HUES48 (cell line): ENCODE results near the gene PAF1.
A peak's percentile ranks its signal among the peaks of the same experiment; 100 is the strongest.

Experiments
- H3K27ac ChIP-seq: one replicate; pipeline ENCODE4 v1.7.0; 2013; ENCODE audit warnings: low read depth, low read length, inconsistent platforms
- H3K27me3 ChIP-seq: 2 replicates; pipeline ENCODE4 v1.6.1; 2013; ENCODE audit warnings: mild to moderate bottlenecking, low read length; ENCODE audit not compliant: control insufficient read depth, insufficient read depth
- H3K36me3 ChIP-seq: 2 replicates; pipeline ENCODE4 v1.6.1; 2013; ENCODE audit warnings: low read length; ENCODE audit not compliant: control insufficient read depth, insufficient read depth
- H3K4me1 ChIP-seq: 2 replicates; pipeline ENCODE4 v1.6.1; 2013; ENCODE audit warnings: mild to moderate bottlenecking, low read length; ENCODE audit not compliant: control insufficient read depth, insufficient read depth
- H3K4me3 ChIP-seq: 2 replicates; pipeline ENCODE4 v1.5.1; 2013; ENCODE audit warnings: mild to moderate bottlenecking, low read depth, low read length
- H3K9ac ChIP-seq: 2 replicates; pipeline ENCODE4 v1.6.1; 2013; ENCODE audit warnings: mild to moderate bottlenecking, low read depth, low read length, moderate library complexity
- H3K9me3 ChIP-seq: 2 replicates; pipeline ENCODE4 v1.6.1; 2013; ENCODE audit warnings: low read length; ENCODE audit not compliant: control insufficient read depth, insufficient read depth

The PAF1 gene

DNA sequence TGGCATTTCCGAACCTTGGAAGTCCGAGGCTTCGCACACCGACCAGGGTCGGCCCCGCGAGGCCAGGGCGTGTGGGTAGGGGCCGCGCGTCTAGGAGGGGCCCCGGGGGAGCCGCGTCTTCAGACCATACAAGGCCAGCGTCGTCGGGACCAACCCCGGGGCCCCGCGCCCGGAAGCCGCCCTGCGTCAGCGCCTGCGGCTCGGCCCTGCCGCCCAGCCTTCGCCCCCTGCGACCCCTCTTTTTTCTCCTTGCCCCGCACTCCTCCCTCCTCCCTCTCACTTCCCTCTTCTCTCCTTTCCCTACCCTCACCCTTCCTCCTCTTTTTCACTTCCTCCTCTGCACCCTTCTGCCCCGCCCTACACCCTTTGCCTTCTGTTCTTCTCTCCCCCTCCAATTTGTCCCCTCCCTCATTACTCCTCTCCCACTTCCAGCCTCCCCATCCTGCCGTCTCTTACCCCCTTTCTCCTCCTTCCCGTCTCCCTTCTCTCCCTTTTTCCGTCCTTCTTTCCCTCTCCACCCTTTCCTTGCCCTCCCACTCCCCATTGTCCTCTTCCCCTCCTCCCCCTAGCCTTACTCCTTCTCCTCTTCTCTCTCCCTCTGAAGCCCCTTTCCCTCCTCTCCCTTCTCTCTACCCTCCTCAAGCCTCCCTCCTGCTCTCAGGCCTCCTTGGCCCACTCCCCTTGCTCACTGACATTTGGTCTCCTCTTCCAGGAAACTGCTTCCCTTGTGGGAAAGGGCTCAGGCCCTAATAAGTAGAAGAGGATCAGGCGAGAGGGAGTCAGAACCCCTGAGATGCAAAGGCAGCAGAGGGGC is 19.3 kb upstream of the PAF1 start:
- Histone ChIP-seq H3K27ac (peak overlapping the region; percentile 97), H3K4me1 (peaks cover 39% of the 10 kb centered on the region), H3K27me3 (no peaks in the 10 kb centered on the region), H3K9ac (peak overlapping the region; percentile 91), H3K4me3 (peak overlapping the region; percentile 81), H3K36me3 (0 out of 2 replicates have a peak, but pooled peaks cover 8% of the 10 kb centered on the region), H3K9me3 (no peaks in the 10 kb centered on the region)

- Histone ChIP-seq H3K9me3 (no peaks in the 10 kb centered on the region), H3K9ac (peak overlapping the region; percentile 91), H3K27me3 (no peaks in the 10 kb centered on the region), H3K4me3 (peak overlapping the region; percentile 81), H3K36me3 (0 out of 2 replicates have a peak, but pooled peaks cover 4% of the 10 kb centered on the region), H3K4me1 (peaks cover 32% of the 10 kb centered on the region), H3K27ac (peak overlapping the region; percentile 97)
Observed at GRCh38 chr19:39409208-39410016, 18.5 kb upstream of the PAF1 start.

DNA sequence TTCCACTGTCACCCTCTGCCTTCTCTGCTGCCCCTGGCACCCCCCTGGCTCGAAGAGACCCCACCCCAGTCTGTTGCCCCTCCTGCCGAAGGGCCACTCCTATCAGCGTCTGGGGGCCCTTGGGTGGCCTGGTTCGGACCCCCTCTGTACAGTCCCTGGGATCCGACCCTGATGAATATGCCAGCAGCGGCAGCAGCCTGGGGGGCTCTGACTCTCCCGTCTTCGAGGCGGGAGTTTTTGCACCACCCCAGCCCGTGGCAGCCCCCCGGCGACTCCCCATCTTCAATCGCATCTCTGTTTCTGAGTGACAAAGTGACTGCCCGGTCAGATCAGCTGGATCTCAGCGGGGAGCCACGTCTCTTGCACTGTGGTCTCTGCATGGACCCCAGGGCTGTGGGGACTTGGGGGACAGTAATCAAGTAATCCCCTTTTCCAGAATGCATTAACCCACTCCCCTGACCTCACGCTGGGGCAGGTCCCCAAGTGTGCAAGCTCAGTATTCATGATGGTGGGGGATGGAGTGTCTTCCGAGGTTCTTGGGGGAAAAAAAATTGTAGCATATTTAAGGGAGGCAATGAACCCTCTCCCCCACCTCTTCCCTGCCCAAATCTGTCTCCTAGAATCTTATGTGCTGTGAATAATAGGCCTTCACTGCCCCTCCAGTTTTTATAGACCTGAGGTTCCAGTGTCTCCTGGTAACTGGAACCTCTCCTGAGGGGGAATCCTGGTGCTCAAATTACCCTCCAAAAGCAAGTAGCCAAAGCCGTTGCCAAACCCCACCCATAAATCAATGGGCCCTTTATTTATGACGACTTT is 17.7 kb upstream of the PAF1 start:
- H3K4me1 ChIP-seq = peaks cover 34% of the 10 kb centered on the region

DNA sequence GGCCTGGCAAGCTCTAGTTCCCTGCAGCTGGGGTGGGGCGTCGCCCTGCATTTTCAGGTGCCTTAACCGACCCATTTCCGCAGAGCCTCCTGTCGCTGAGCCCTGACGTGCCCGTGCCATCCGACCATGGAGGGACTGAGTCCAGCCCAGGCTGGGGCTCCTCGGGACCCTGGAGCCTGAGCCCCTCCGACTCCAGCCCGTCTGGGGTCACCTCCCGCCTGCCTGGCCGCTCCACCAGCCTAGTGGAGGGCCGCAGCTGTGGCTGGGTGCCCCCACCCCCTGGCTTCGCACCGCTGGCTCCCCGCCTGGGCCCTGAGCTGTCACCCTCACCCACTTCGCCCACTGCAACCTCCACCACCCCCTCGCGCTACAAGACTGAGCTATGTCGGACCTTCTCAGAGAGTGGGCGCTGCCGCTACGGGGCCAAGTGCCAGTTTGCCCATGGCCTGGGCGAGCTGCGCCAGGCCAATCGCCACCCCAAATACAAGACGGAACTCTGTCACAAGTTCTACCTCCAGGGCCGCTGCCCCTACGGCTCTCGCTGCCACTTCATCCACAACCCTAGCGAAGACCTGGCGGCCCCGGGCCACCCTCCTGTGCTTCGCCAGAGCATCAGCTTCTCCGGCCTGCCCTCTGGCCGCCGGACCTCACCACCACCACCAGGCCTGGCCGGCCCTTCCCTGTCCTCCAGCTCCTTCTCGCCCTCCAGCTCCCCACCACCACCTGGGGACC is 16.9 kb upstream of the PAF1 start:
- Histone ChIP-seq H3K27me3 (no peaks in the 10 kb centered on the region), H3K4me3 (peak overlapping the region; percentile 99), H3K4me1 (peaks cover 34% of the 10 kb centered on the region), H3K36me3 (0 out of 2 replicates have a peak, but pooled peaks cover 4% of the 10 kb centered on the region), H3K9me3 (no peaks in the 10 kb centered on the region), H3K9ac (0 out of 2 replicates have a peak overlapping the region, but pooled peaks have one; percentile 82), H3K27ac (peak overlapping the region; percentile 88)

More for the DNA sequence above, 17.7 kb upstream of the PAF1 start:
- Histone ChIP-seq H3K9ac (no peak overlapping the region), H3K27me3 (no peaks in the 10 kb centered on the region), H3K4me3 (peak overlapping the region; percentile 99), H3K36me3 (0 out of 2 replicates have a peak, but pooled peaks cover 4% of the 10 kb centered on the region), H3K9me3 (no peaks in the 10 kb centered on the region), H3K27ac (peak overlapping the region; percentile 97)

DNA sequence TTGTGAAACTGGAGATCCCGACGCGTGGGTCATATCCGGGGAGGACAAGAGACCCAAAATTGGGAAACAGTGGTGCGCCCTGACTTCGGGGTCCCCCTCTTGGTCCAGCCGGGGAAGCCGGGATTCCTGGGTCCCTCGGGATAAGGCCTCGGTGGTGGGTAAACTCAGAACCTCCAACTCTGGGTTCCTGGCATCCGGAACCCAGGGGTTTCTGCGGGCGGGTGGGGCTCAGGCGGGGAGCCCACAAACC is 16.4 kb upstream of the PAF1 start:
- peak overlapping the region; percentile 82 for H3K9ac ChIP-seq
- H3K36me3 ChIP-seq = 0 out of 2 replicates have a peak, but pooled peaks cover 4% of the 10 kb centered on the region
- peaks cover 35% of the 10 kb centered on the region for H3K4me1 ChIP-seq
- peak overlapping the region; percentile 99 for H3K4me3 ChIP-seq
- no peaks in the 10 kb centered on the region for H3K27me3 ChIP-seq
- no peaks in the 10 kb centered on the region for H3K9me3 ChIP-seq
- H3K27ac ChIP-seq = peak overlapping the region; percentile 88

- Histone ChIP-seq H3K4me1 (peaks cover 40% of the 10 kb centered on the region), H3K27me3 (no peaks in the 10 kb centered on the region), H3K36me3 (0 out of 2 replicates have a peak, but pooled peaks cover 4% of the 10 kb centered on the region), H3K9me3 (no peaks in the 10 kb centered on the region), H3K27ac (peak within 1 kb of the TSS; percentile 88), H3K9ac (peak within 1 kb of the TSS; percentile 82), H3K4me3 (peak within 1 kb of the TSS; percentile 99)
Observed at GRCh38 chr19:39406656-39407409, 15.9 kb upstream of the PAF1 start, which contains the start of gene ZFP36. Gene ZFP36 (plus strand): TSS chr19:39406847. CDS start chr19:39406905, 58 bp downstream.

DNA sequence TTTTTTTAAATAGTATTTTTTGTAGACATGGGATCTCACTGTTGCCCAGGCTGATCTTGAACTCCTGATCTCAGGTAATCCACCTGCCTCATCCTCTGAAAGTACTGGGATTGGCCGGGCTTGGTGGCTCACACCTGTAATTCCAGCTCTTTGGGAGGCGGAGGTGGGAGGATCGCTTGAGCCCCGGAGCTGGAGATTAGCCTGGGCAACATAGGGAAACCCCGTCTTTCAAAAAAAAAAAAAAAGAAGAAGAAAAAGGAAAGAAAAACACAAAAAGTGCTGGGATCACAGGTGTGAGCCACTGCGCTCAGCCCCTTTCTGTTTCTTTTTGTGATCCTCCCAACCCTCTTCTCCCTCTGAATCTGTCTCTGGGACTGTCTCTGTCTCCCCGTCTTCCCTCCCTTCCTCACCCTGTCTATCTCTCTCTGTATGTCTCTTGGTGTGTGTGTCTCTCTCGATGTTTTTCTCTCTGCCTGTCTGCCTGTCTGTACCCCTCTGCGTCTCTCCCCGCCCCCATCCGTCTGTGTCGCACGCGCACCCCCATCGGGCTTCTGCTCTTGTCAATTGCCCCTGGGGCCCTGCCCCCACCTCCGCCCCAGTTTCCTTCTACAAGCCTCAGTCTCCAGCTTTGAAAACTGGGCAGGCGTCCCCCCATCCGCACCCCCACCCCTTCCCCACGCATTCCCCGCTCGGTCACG is 15.2 kb upstream of the PAF1 start:
- no peaks in the 10 kb centered on the region for H3K9me3 ChIP-seq
- H3K36me3 ChIP-seq = 0 out of 2 replicates have a peak, but pooled peaks cover 4% of the 10 kb centered on the region
- H3K27me3 ChIP-seq = no peaks in the 10 kb centered on the region
- H3K4me1 ChIP-seq = peaks cover 41% of the 10 kb centered on the region
- peak overlapping the region; percentile 99 for H3K4me3 ChIP-seq
- H3K27ac ChIP-seq = peak overlapping the region; percentile 55
- H3K9ac ChIP-seq = no peak overlapping the region

DNA sequence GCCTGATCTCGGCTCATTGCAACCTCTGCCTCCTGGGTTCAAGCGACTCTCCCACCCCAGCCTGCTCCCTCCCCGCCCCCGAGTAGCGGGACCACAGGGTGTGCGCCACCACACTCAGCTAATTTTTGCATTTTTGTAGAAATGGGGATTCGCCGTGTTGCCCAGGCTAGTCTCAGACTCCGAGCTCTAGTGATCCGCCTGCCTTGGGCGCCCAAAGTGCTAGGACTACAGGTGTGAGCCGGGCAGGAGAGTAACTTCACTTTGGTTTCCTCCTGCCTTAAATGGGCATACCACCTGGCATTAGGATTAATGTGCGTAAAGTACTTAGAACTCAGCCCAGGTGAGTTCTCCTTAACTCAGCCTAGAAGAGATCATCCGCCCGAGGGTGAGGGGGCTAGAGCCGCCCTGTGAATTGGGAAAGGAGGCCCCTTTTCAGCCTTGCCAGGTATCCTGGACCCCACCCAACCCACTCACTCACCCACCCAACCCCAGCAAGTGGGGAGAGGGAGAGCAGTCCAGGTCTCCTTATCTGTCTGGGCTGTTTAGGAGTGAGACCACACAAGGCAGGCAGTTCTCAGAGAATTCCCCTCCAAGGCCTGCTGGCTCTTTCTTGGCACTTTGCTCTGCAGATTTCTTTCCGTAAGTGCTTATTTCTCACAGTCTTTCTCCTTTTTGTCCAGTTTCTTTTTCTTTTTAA is 14.5 kb upstream of the PAF1 start:
- Histone ChIP-seq H3K27ac (peak overlapping the region; percentile 12), H3K9me3 (no peaks in the 10 kb centered on the region), H3K27me3 (no peaks in the 10 kb centered on the region), H3K4me1 (peaks cover 34% of the 10 kb centered on the region), H3K4me3 (no peak overlapping the region), H3K9ac (no peak overlapping the region), H3K36me3 (0 out of 2 replicates have a peak, but pooled peaks cover 4% of the 10 kb centered on the region)
